Heart left ventricle (tissue), 16 donors: ENCODE data around the gene RHOA. TPM values are rescaled to one million over a fixed set of nuclear protein-coding genes. Genes with fewer than 3 reads are reported as not detected.

ENCODE experiments used
- ATAC-seq, 4 donors: fragments of 200-7000 bp; cut with Tn5 transposase; one replicate each; pipeline ENCODE4 v1.9.1; 2020 to 2022; ENCODE audit warnings: moderate library complexity in 4 of 4, mild to moderate bottlenecking in 3 of 4, moderate number of reproducible peaks in 1 of 4
- DNase-seq, 5 donors: peaks; one replicate each; pipeline ENCODE4 v3.0.0-alpha.2; 2020
- H3K27ac ChIP-seq, 12 donors: fragments of 200-600 bp; sonication (generic) in 4 of 12; one replicate each; pipeline versions ENCODE4 v1.5.0 to v1.8.0; 2016 to 2022; ENCODE audit warnings: mild to moderate bottlenecking in 2 of 12
- H3K27me3 ChIP-seq, 9 donors: fragments of 200-600 bp; sonication (generic) in 2 of 9; one replicate each; pipeline versions ENCODE4 v1.5.1 to v1.8.0; 2016 to 2022; ENCODE audit warnings: mild to moderate bottlenecking in 3 of 9
- H3K36me3 ChIP-seq, 9 donors: fragments of 200-600 bp; sonication (generic) in 2 of 9; one replicate each; pipeline versions ENCODE4 v1.5.0 to v1.8.0; 2018 to 2022; ENCODE audit warnings: mild to moderate bottlenecking in 2 of 9
- H3K4me1 ChIP-seq, 12 donors: fragments of 200-600 bp; sonication (generic) in 4 of 12; one replicate each; pipeline versions ENCODE4 v1.5.0 to v1.8.0; 2016 to 2022; ENCODE audit warnings: mild to moderate bottlenecking in 3 of 12
- H3K4me3 ChIP-seq, 12 donors: fragments of 200-600 bp; sonication (generic) in 4 of 12; one replicate each; pipeline versions ENCODE4 v1.5.0 to v1.8.0; 2017 to 2022; ENCODE audit warnings: mild to moderate bottlenecking in 9 of 12, moderate library complexity in 4 of 12
- H3K9me3 ChIP-seq, 12 donors: fragments of 200-600 bp; sonication (generic) in 4 of 12; one replicate each; pipeline versions ENCODE4 v1.5.0 to v1.8.0; 2016 to 2022; ENCODE audit warnings: mild to moderate bottlenecking in 1 of 12
- CTCF ChIP-seq, 12 donors: fragments of 200-600 bp; sonication (generic) in 4 of 12; IDR thresholded peaks; one replicate each; pipeline versions ENCODE4 v1.5.0 to v1.8.0; 2018 to 2022; ENCODE audit warnings: antibody characterized with exemption in 12 of 12, mild to moderate bottlenecking in 5 of 12
- POLR2A ChIP-seq, 2 donors: fragments of 450-650 bp; IDR thresholded peaks; one replicate each; pipeline ENCODE4 v1.6.1; 2017; ENCODE audit warnings: antibody characterized with exemption in 2 of 2, mild to moderate bottlenecking in 2 of 2, moderate library complexity in 2 of 2
- WGBS, 4 donors: extraction: QIAGEN DNeasy Blood & Tissue Kit in 2 of 4; methylation state at CpG; one replicate each; pipeline versions ENCODE4 v1.1.5 to v1.1.7; 2013 to 2018; 5-methylcytosine and 5-hydroxymethylcytosine counted together
- intact Hi-C, 10 donors: fragments of 100-400 bp; cut with DNase I; formaldehyde crosslinking; loops; one replicate each; pipeline versions ENCODE4 v1.11.1 to v1.14.2; 2022
- polyA plus RNA-seq, 2 donors: library from polyadenylated mRNA; stranded (reverse); fragments of 200-250 nt; gene quantifications; one replicate each; pipeline ENCODE4 v1.2.3, GENCODE V29; 2013
- total RNA-seq, 9 donors: library from RNA; depleted of rRNA in 2 of 9; stranded (reverse); fragments of >200 nt in 2 of 9; fragmentation: NEBNext Ultra II Directional in 3 of 9; extraction: Animal tissue kit (Norgen Biotek cat#: 25700) in 3 of 9; gene quantifications; one replicate each; pipeline versions ENCODE4 v1.1.0 to v1.2.4, GENCODE V29; 2016 to 2023
- donor health status: ischemic (EF 13 %, LVEDD 7.1; RV severe dilation, severe dysfunction).
- donor health status: healthy with polysubstance abuse.
- donor health status: DM: no; HTN: yes; CAD: no.
- donor health status: DM: no; HTN: no; CAD: no.
- donor health status: ischemic (EF 25% LVEDD 6.9; RV normal size, moderate dysfunction).
- donor health status: ischemic (EF 25% LVEDD 5.7; RV mildly dilated, moderate dysfunction).
- donor health status: healthy.
- donor health status: DM: yes; HTN: yes; CAD: no.
- donor health status: ischemic (EF 35%, LVEDD 5.7; RV mildly dilated, moderate dysfunction).
- donor health status: nonischemic (EF 11% LVEDD 7.7; RV severe dilation, severe dysfunction).
- donor health status: DM: yes; HTN: yes; CAD: no.
- donor health status: PGD.
- donor health status: ischemic (EF 29% LVEDD 5.4; RV normal size, mild dysfunction).
- donor health status: nonischemic (EF 23%, LVEDD 6.1; RV moderate dilation, normal function).

The RHOA gene
- total and polyA plus RNA-seq, 11 donors, result 106 to 479 (median 291) TPM

GRCh38 chr3:49389297-49389696 is 22.5 kb downstream of the RHOA start:
- Histone ChIP-seq H3K4me3 (no peak overlapping the region), H3K9me3 (no peaks in the 10 kb centered on the region), H3K27ac (no peak overlapping the region), H3K36me3 (peaks cover 0 to 10% (median under 1%) of the 10 kb centered on the region in 9 donors), H3K4me1 (peaks cover 4 to 78% (median 40%) of the 10 kb centered on the region in 12 donors), H3K27me3 (no peaks in the 10 kb centered on the region)
- DNase-seq, result no peak
- TF ChIP-seq CTCF (IDR thresholded peaks at IDR 0.05), result no peak
- no peak for TF ChIP-seq POLR2A (IDR thresholded peaks at IDR 0.05)
- intact Hi-C loops, result no loop called here
- 95 to 97% (median 96%) methylated on average over 6 of the region's 6 CpGs for WGBS, 4 donors
- no peak for ATAC-seq

GRCh38 chr3:49388289-49388820 is 23.4 kb downstream of the RHOA start:
- 76 to 94% (median 87%) methylated on average over 1 of the region's 1 CpG for WGBS, 4 donors
- no peak for TF ChIP-seq POLR2A (IDR thresholded peaks at IDR 0.05)
- no peak for TF ChIP-seq CTCF (IDR thresholded peaks at IDR 0.05)
- no peak overlapping the region for H3K27ac ChIP-seq
- no peaks in the 10 kb centered on the region for H3K27me3 ChIP-seq
- H3K4me1 ChIP-seq, result peaks cover 4 to 87% (median 43%) of the 10 kb centered on the region in 12 donors
- intact Hi-C loops, result no loop called here
- DNase-seq (no peak), ATAC-seq (peak in 1 of 4 donors; percentile 15)
- peaks cover 0 to 7% (median 0%) of the 10 kb centered on the region in 9 donors for H3K36me3 ChIP-seq
- no peaks in the 10 kb centered on the region for H3K9me3 ChIP-seq
- no peak overlapping the region for H3K4me3 ChIP-seq

DNA sequence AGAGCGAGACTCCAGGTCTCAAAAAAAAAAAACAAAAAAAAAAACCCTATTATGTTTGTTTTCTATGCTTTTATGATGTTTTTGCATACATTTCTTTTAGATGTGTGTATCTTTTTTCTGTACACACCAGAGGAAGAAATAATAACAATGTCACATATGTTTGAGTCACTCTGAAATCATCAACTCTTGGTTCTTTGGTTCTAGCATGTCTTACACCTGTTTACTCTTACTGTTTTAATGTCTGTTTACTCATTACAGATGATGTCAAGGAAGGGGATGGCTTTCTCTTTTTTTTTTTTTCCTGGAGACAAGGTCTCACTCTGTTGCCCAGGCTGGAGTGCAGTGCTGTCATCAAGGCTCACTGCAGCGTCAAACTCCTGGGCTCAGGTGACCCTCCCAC is 24.1 kb downstream of the RHOA start:
- Histone ChIP-seq H3K9me3 (no peaks in the 10 kb centered on the region), H3K27me3 (no peaks in the 10 kb centered on the region), H3K36me3 (peaks cover 0 to 9% (median 0%) of the 10 kb centered on the region in 9 donors), H3K27ac (no peak overlapping the region), H3K4me3 (no peak overlapping the region), H3K4me1 (peaks cover 4 to 86% (median 41%) of the 10 kb centered on the region in 12 donors)
- ATAC-seq (no peak), DNase-seq (no peak)
- TF ChIP-seq CTCF (IDR thresholded peaks at IDR 0.05), result no peak
- TF ChIP-seq POLR2A (IDR thresholded peaks at IDR 0.05), result no peak
- intact Hi-C loops, result no loop called here
- WGBS, 4 donors, result 79 to 81% (median 79%) methylated on average over 2 of the region's 2 CpGs

DNA sequence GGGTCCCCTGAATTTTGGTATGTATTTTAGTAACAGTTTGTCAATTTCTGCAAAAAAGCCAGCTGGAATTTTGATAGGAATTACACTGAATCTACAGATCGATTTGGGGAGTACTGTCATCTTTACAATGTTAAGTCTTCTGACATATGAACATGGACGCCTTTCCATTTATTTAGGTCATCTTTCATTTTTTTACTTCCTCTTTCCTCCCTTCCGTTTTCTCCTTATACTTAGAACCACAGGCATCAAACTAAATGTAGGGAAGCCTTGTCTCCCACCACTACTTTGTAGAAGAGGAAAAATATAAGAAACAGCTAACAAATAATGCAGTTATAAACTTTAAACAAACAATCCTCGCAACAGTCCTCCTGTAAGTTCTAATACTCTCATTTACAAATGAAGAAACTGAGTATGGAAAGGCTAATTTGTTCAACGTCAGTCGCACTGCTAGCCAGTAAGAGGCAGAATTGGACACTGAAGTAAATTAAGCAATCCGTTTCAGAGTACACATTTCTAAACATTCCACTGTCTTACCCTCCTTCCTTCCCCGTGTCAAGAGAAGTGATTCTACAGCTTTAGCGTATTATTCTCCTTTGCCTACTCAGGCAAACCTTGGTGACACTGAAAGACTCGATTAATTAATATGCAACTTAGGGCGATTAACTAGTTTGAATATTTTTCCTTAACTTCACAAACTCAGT is 25.6 kb downstream of the RHOA start:
- no peak for ATAC-seq

More for the DNA sequence above, 25.6 kb downstream of the RHOA start:
- peak overlapping the region in 2 of 12 donors; percentile 17 to 80 for H3K27ac ChIP-seq
- WGBS, 4 donors, result 75 to 78% (median 77%) methylated on average over 11 of the region's 11 CpGs
- no peak for DNase-seq
- intact Hi-C loops, result no loop called here
- H3K36me3 ChIP-seq, result peaks cover 0 to 13% (median 0%) of the 10 kb centered on the region in 9 donors
- H3K27me3 ChIP-seq, result no peaks in the 10 kb centered on the region
- H3K4me1 ChIP-seq, result peaks cover 4 to 79% (median 36%) of the 10 kb centered on the region in 12 donors
- no peak for TF ChIP-seq CTCF (IDR thresholded peaks at IDR 0.05)
- TF ChIP-seq POLR2A (IDR thresholded peaks at IDR 0.05), result no peak
- no peak overlapping the region for H3K4me3 ChIP-seq
- H3K9me3 ChIP-seq, result no peaks in the 10 kb centered on the region
